ENCODE measurements around the gene BNIP1. TPM values are rescaled to one million over a fixed set of nuclear protein-coding genes. Genes with fewer than 3 reads are reported as not detected.

The BNIP1 gene
- total RNA-seq, 2 donors from 2014 or later = 11.4 to 17.2 TPM

- TF ChIP-seq, protein P1, sequence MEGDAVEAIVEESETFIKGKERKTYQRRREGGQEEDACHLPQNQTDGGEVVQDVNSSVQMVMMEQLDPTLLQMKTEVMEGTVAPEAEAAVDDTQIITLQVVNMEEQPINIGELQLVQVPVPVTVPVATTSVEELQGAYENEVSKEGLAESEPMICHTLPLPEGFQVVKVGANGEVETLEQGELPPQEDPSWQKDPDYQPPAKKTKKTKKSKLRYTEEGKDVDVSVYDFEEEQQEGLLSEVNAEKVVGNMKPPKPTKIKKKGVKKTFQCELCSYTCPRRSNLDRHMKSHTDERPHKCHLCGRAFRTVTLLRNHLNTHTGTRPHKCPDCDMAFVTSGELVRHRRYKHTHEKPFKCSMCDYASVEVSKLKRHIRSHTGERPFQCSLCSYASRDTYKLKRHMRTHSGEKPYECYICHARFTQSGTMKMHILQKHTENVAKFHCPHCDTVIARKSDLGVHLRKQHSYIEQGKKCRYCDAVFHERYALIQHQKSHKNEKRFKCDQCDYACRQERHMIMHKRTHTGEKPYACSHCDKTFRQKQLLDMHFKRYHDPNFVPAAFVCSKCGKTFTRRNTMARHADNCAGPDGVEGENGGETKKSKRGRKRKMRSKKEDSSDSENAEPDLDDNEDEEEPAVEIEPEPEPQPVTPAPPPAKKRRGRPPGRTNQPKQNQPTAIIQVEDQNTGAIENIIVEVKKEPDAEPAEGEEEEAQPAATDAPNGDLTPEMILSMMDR (IDR thresholded peaks at IDR 0.05) = no peak
- H3K27me3 ChIP-seq = no peaks in the 10 kb centered on the region
- H3K4me3 ChIP-seq = no peak overlapping the region
- no peaks in the 10 kb centered on the region for H3K36me3 ChIP-seq
- H3K4me1 ChIP-seq = no peaks in the 10 kb centered on the region
- H3K9ac ChIP-seq (ENCODE audit: low read depth in 2 of 2, low read length in 2 of 2) = no peak overlapping the region
- H3K27ac ChIP-seq = no peak overlapping the region
- intact Hi-C loops (cut with DNase I) = loop anchor here (5.0 kb wide), 1 partner anchor 157 kb away; the partner anchor contains the start of gene ATP6V0E1
- no peaks in the 10 kb centered on the region for H3K9me3 ChIP-seq
- DNase-seq = no peak
Observed at GRCh38 chr5:173139631-173140030, 4.7 kb upstream of the BNIP1 start.

DNA sequence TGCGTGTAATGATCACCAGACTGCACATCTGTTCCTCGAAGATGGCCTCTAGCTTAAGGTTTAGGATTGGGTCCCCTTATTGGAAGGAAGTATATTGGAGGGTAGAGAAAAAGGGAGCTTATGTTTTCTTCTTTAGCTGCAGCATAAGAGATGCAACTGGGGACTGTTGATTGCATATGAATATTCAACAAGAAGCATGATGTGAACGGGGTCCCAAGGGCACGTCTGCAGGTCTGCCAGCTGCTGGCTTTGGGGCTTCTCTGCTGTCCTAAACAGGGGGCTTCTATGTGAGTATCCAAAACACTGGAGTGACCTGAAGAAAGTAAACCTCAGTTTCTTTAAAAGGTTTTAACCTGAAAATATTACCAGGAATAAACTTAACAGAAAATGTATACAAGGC lies 3.6 kb upstream of the BNIP1 start:
- no peak overlapping the region for H3K27ac ChIP-seq
- DNase-seq = no peak
- no peak overlapping the region for H3K9ac ChIP-seq (ENCODE audit: low read depth in 2 of 2, low read length in 2 of 2)
- H3K9me3 ChIP-seq = no peaks in the 10 kb centered on the region
- H3K36me3 ChIP-seq = no peaks in the 10 kb centered on the region
- intact Hi-C loops (cut with DNase I) = loop anchor here (5.0 kb wide), 1 partner anchor 158 kb away; the partner anchor contains the start of gene ATP6V0E1
- no peaks in the 10 kb centered on the region for H3K27me3 ChIP-seq
- TF ChIP-seq, protein P1 (IDR thresholded peaks at IDR 0.05) = no peak
- H3K4me1 ChIP-seq = no peaks in the 10 kb centered on the region
- H3K4me3 ChIP-seq = no peak overlapping the region

DNA sequence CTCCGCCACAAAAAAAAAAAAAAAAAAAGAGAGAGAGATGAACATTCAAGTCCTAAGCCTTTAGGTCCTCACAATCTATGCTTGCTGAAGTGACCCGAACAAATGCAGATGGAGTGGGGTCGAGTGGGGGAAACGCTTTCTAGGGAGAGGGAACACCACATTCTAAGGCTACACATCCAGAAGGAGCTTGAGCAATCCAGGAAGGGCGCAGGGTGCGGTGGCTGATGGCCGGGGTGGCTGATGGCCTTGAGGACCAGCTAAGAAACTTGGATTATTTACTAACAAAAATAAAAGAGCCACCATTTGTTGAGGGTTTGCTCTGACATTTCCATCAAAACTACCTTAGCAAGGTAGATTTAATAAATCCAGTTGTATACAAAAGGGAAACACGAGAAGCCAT lies 764 bp upstream of the BNIP1 start:
- Histone ChIP-seq H3K36me3 (no peaks in the 10 kb centered on the region), H3K27ac (no peak overlapping the region), H3K9ac (ENCODE audit: low read depth in 2 of 2, low read length in 2 of 2) (no peak overlapping the region), H3K9me3 (no peaks in the 10 kb centered on the region), H3K4me3 (no peak overlapping the region), H3K4me1 (no peaks in the 10 kb centered on the region), H3K27me3 (no peaks in the 10 kb centered on the region)
- no peak for DNase-seq
- intact Hi-C loops (cut with DNase I) = loop anchor here (5.0 kb wide), 1 partner anchor 161 kb away; the partner anchor contains the start of gene ATP6V0E1
- TF ChIP-seq, protein P1 (IDR thresholded peaks at IDR 0.05) = no peak

DNA sequence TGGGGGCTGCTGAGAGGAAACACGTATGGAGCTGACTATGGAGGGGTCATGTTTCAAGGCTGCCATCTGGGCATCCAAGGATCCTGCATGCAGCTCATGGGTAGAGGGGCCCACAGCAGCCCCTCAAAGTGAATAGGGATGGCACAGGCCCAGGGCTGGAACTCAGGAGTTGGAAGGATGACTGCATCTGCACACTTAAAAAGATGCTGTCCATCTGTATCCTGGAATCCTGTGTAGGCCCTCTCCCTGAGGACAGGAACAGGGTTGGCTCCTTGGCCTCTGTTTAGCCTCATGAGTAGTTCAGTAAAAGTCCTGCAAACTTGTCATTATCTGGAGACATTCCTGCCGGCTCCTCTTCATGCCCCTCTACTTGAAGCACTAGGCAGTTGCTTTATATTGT lies 4.0 kb downstream of the BNIP1 start:
- intact Hi-C loops (cut with DNase I) = no loop called here
- Histone ChIP-seq H3K9ac (ENCODE audit: low read depth in 2 of 2, low read length in 2 of 2) (no peak overlapping the region), H3K4me1 (no peaks in the 10 kb centered on the region), H3K27ac (no peak overlapping the region), H3K27me3 (no peaks in the 10 kb centered on the region), H3K9me3 (no peaks in the 10 kb centered on the region), H3K36me3 (no peaks in the 10 kb centered on the region), H3K4me3 (no peak overlapping the region)
- no peak for DNase-seq
- TF ChIP-seq, protein P1 (IDR thresholded peaks at IDR 0.05) = no peak

DNA sequence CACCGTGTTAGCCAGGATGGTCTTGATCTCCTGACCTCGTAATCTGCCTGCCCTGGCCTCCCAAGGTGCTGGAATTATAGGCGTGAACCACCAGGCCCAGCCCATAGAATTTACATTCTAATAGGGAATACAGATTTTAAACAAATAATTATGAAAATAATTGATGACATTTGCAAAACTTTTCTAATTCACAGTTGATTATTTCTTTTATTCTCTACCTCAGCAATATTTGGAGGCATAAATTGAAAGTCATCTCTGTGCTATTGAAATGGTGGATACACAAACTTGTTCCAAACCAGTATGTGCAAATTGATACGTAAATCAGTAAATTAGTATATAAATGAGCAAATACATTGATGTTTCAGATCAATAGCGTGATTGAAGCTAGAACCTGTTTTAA lies 8.2 kb downstream of the BNIP1 start:
- Histone ChIP-seq H3K27me3 (no peaks in the 10 kb centered on the region), H3K9me3 (no peaks in the 10 kb centered on the region), H3K36me3 (peaks cover 7% of the 10 kb centered on the region), H3K9ac (ENCODE audit: low read depth in 2 of 2, low read length in 2 of 2) (no peak overlapping the region), H3K4me1 (no peaks in the 10 kb centered on the region), H3K4me3 (no peak overlapping the region), H3K27ac (no peak overlapping the region)
- no peak for DNase-seq
- TF ChIP-seq, protein P1 (IDR thresholded peaks at IDR 0.05) = no peak
- intact Hi-C loops (cut with DNase I) = no loop called here
